Measurements from ENCODE around the gene NUDT1. TPM values are rescaled to one million over a fixed set of nuclear protein-coding genes. Genes with fewer than 3 reads are reported as not detected.

NUDT1 gene
- total RNA-seq, 1 donor from 2014 or later = 10.2 TPM

GRCh38 chr7:2239242-2239641 lies 2.8 kb upstream of the NUDT1 start:
- Histone ChIP-seq H3K9me3 (no peaks in the 10 kb centered on the region), H3K27me3 (ENCODE audit: low read depth) (no peaks in the 10 kb centered on the region), H3K27ac (no peak overlapping the region), H3K4me1 (peaks cover 29% of the 10 kb centered on the region), H3K36me3 (peaks cover 47% of the 10 kb centered on the region), H3K4me3 (no peak overlapping the region)
- no peak for DNase-seq
- ATAC-seq = no peak
- no peak for TF ChIP-seq CTCF (IDR thresholded peaks at IDR 0.05)
- intact Hi-C loops (cut with DNase I) = no loop called here

GRCh38 chr7:2242541-2243429 lies 759 bp downstream of the NUDT1 start:
- intact Hi-C loops (cut with DNase I) = no loop called here
- H3K9me3 ChIP-seq = no peaks in the 10 kb centered on the region
- peaks cover 20% of the 10 kb centered on the region for H3K36me3 ChIP-seq
- ATAC-seq (peak in 1 of 2 donors; percentile 3), DNase-seq (no peak)
- no peak for TF ChIP-seq CTCF (IDR thresholded peaks at IDR 0.05)
- H3K27me3 ChIP-seq (ENCODE audit: low read depth) = no peaks in the 10 kb centered on the region
- peak overlapping the region; percentile 99 for H3K4me3 ChIP-seq
- H3K27ac ChIP-seq = peak overlapping the region; percentile 87
- peaks cover 37% of the 10 kb centered on the region for H3K4me1 ChIP-seq

- peaks cover 35% of the 10 kb centered on the region for H3K4me1 ChIP-seq
- H3K27me3 ChIP-seq (ENCODE audit: low read depth) = no peaks in the 10 kb centered on the region
- H3K36me3 ChIP-seq = peaks cover 14% of the 10 kb centered on the region
- no peak overlapping the region for H3K27ac ChIP-seq
- ATAC-seq = no peak
- TF ChIP-seq CTCF (IDR thresholded peaks at IDR 0.05) = no peak
- H3K9me3 ChIP-seq = no peaks in the 10 kb centered on the region
- intact Hi-C loops (cut with DNase I) = no loop called here
- DNase-seq = no peak
- H3K4me3 ChIP-seq = no peak overlapping the region
These were observed 1.4 kb downstream of the NUDT1 start for GRCh38 chr7:2243458-2243857.

GRCh38 chr7:2244404-2244995 lies 2.5 kb downstream of the NUDT1 start:
- Histone ChIP-seq H3K4me1 (peaks cover 46% of the 10 kb centered on the region), H3K9me3 (no peaks in the 10 kb centered on the region), H3K4me3 (no peak overlapping the region), H3K27me3 (ENCODE audit: low read depth) (no peaks in the 10 kb centered on the region), H3K36me3 (peaks cover 3% of the 10 kb centered on the region), H3K27ac (no peak overlapping the region)
- ATAC-seq (no peak), DNase-seq (no peak)
- intact Hi-C loops (cut with DNase I) = no loop called here
- no peak for TF ChIP-seq CTCF (IDR thresholded peaks at IDR 0.05)

GRCh38 chr7:2245883-2246675 lies 4.1 kb downstream of the NUDT1 start:
- H3K27ac ChIP-seq = no peak overlapping the region
- ATAC-seq (no peak), DNase-seq (peak; percentile 70)
- intact Hi-C loops (cut with DNase I) = no loop called here
- peaks cover 42% of the 10 kb centered on the region for H3K4me1 ChIP-seq
- H3K27me3 ChIP-seq (ENCODE audit: low read depth) = no peaks in the 10 kb centered on the region
- H3K9me3 ChIP-seq = no peaks in the 10 kb centered on the region
- H3K36me3 ChIP-seq = no peaks in the 10 kb centered on the region
- TF ChIP-seq CTCF (IDR thresholded peaks at IDR 0.05) = no peak
- no peak overlapping the region for H3K4me3 ChIP-seq
